IPS-18c (cell line): ENCODE measurements around the gene ALB.

ENCODE experiments used
- H3K4me3 ChIP-seq: 2 replicates; pipeline ENCODE4 v1.7.0; 2013; ENCODE audit warnings: low read depth, mild to moderate bottlenecking, low read length, moderate library complexity; ENCODE audit not compliant: insufficient read depth
- H3K9me3 ChIP-seq: one replicate; pipeline ENCODE4 v1.6.1; 2013; ENCODE audit warnings: mild to moderate bottlenecking, low read length, moderate library complexity; ENCODE audit not compliant: control insufficient read depth, insufficient read depth

Gene ALB

DNA sequence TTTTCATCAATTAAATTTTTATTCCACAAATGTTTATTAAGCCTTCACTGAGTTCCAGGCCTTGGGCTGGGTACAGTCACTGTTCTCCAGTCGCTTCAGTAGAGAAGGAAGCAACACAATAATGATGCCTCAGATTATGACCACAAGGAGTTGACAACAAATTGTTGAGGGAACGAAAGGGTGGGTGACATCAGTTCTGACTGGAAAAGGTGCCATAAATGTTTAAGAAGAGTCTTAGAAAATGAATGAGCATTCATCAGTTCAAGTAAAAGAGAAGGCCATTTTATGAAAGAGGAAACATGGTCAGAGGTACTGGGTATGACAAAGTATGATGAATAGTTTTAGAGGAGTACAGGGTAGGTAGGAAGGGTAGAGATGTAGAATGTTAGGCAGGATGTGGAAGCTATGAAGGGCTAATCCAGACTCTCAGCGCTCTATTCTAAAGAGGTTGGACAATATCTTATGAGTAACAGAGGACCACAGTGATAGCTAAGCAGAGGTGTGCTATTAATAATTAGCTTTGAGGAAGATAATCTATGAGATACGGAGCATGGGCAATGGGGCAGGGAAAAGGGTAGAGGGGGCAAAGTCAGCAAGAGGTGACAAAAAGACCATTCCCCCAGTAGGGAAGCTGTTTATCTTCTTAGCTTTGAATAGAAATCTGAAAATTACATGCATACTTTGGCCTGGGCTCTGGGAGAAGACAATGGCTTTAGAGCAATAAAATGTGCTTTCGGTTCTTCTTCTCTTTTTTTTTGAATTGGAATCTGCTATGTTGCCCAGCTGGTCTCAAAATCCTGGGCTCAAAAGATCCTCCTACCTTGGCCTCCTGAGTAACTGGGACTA lies 52.3 kb downstream of the ALB start:
- H3K9me3 ChIP-seq: no peaks in the 10 kb centered on the region
- no peak overlapping the region for H3K4me3 ChIP-seq

DNA sequence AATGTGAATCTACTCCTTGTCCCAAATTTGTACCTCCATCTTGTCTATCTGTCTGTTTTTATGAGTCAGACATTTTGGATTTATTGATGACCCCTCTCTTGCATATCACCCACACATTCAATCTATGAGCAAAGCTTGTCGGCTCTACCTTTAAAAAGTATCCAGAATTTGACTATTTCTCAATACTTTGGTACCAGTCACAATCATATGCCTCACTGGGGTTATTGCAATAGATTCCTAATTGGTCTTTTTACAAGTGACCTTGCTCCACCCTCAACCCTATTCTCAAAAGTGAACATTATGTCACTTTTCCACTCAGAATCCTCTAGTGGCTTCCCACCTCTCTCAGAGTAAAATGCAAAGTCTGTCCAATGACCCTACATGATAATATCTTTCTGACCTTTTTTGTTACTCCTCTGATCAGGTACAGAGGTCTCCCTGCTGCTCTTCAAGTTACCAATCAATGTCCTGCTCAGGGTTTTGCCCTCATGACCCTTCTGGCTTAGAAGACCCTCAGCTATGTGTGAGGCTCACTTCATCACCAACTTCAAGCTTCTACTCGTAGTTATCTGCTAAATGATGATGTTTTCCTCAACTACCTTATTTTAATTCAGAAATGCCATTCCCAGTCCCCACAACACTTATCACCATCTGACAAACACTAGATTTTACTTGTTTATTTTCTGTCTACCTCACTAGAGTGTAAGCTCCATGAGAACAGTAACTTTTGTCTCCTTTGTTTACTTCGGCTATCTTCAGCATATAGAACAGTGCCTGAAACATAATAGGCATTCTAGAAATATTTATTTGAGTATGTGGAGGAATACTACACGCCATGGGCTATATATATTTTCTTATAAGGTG lies 54.3 kb downstream of the ALB start:
- Histone ChIP-seq H3K9me3 (no peaks in the 10 kb centered on the region), H3K4me3 (no peak overlapping the region)

- Histone ChIP-seq H3K4me3 (no peak overlapping the region), H3K9me3 (no peaks in the 10 kb centered on the region)
Measured at GRCh38 chr4:73459048-73459421, 54.9 kb downstream of the ALB start.

- Histone ChIP-seq H3K4me3 (no peak overlapping the region), H3K9me3 (no peaks in the 10 kb centered on the region)
Measured at GRCh38 chr4:73460913-73461522, 56.9 kb downstream of the ALB start.

GRCh38 chr4:73468170-73468569 lies 64.1 kb downstream of the ALB start:
- Histone ChIP-seq H3K9me3 (no peaks in the 10 kb centered on the region), H3K4me3 (no peak overlapping the region)

- H3K4me3 ChIP-seq: no peak overlapping the region
- peaks cover 13% of the 10 kb centered on the region for H3K9me3 ChIP-seq
Measured at GRCh38 chr4:73470728-73471127, 66.6 kb downstream of the ALB start.
